ENCODE results near the gene UBAC1.

- TF ChIP-seq ZNF8 (CRISPR knock-in tag; IDR thresholded peaks at IDR 0.05) (no peak), ZNF70 (CRISPR knock-in tag; IDR thresholded peaks at IDR 0.05) (no peak), RARB (CRISPR knock-in tag; IDR thresholded peaks at IDR 0.05) (no peak), ZFP3 (CRISPR knock-in tag; IDR thresholded peaks at IDR 0.05) (no peak), ZFP30 (CRISPR knock-in tag; IDR thresholded peaks at IDR 0.05) (no peak), TOX (CRISPR knock-in tag; IDR thresholded peaks at IDR 0.05; ENCODE audit: borderline replicate concordance) (no peak), PPARA (CRISPR knock-in tag; IDR thresholded peaks at IDR 0.05; ENCODE audit: borderline replicate concordance) (no peak), POU6F1 (CRISPR knock-in tag; IDR thresholded peaks at IDR 0.05; ENCODE audit: borderline replicate concordance, low read depth) (no peak), CSRNP3 (CRISPR knock-in tag; IDR thresholded peaks at IDR 0.05) (no peak)
Observed at GRCh38 chr9:135971111-135971766, 10.1 kb upstream of the UBAC1 start.

Measured in SK-N-SH treated with all-trans-retinoic acid at 6 μM for 48 hours (cell line).